ENCODE data around the gene FAM151A. TPM values are rescaled to one million over a fixed set of nuclear protein-coding genes. Genes with fewer than 3 reads are reported as not detected.
"Not testable (repeated sequence)": the region's sequence is repeated elsewhere in the genome, so short reads cannot be mapped to it uniquely, and the experiment has no call there.

The FAM151A gene
- total RNA-seq, 1 donor from 2014 or later = not detected

GRCh38 chr1:54645806-54646676 lies 22.7 kb upstream of the FAM151A start:
- Mint-ChIP-seq H3K36me3 (ENCODE audit: insufficient read depth) (peaks cover 3% of the 10 kb centered on the region), H3K4me3 (ENCODE audit: low read depth) (no peak overlapping the region), H3K9me3 (ENCODE audit: low read depth) (peaks cover 6% of the 10 kb centered on the region), H3K27me3 (no peaks in the 10 kb centered on the region), H3K27ac (no peak overlapping the region), H3K4me1 (ENCODE audit: low read depth) (peaks cover 25% of the 10 kb centered on the region)
- DNase-seq (ENCODE audit: low spot score, unreplicated experiment) = no peak
- TF ChIP-seq CTCF (IDR thresholded peaks at IDR 0.05; ENCODE audit: unreplicated experiment) = no peak

GRCh38 chr1:54643736-54644135 lies 20.4 kb upstream of the FAM151A start:
- H3K9me3 Mint-ChIP-seq (ENCODE audit: low read depth) = peaks cover 6% of the 10 kb centered on the region
- no peak overlapping the region for H3K27ac Mint-ChIP-seq
- TF ChIP-seq CTCF (IDR thresholded peaks at IDR 0.05; ENCODE audit: unreplicated experiment) = no peak
- peaks cover 3% of the 10 kb centered on the region for H3K36me3 Mint-ChIP-seq (ENCODE audit: insufficient read depth)
- no peak overlapping the region for H3K4me3 Mint-ChIP-seq (ENCODE audit: low read depth)
- DNase-seq (ENCODE audit: low spot score, unreplicated experiment) = no peak
- peaks cover 5% of the 10 kb centered on the region for H3K27me3 Mint-ChIP-seq
- peaks cover 7% of the 10 kb centered on the region for H3K4me1 Mint-ChIP-seq (ENCODE audit: low read depth)

- H3K4me1 Mint-ChIP-seq (ENCODE audit: low read depth) = peaks cover 3% of the 10 kb centered on the region
- H3K4me3 Mint-ChIP-seq (ENCODE audit: low read depth) = no peak within 1 kb of the TSS
- no peak for DNase-seq (ENCODE audit: low spot score, unreplicated experiment)
- H3K27me3 Mint-ChIP-seq = peaks cover 5% of the 10 kb centered on the region
- H3K9me3 Mint-ChIP-seq (ENCODE audit: low read depth) = peaks cover 6% of the 10 kb centered on the region
- H3K27ac Mint-ChIP-seq = no peak within 1 kb of the TSS
- peaks cover 3% of the 10 kb centered on the region for H3K36me3 Mint-ChIP-seq (ENCODE audit: insufficient read depth)
- TF ChIP-seq CTCF (IDR thresholded peaks at IDR 0.05; ENCODE audit: unreplicated experiment) = no peak
Observed at GRCh38 chr1:54640863-54641836, 17.8 kb upstream of the FAM151A start, which contains the start of gene MROH7. Gene MROH7, plus strand, starts transcription at chr1:54641786. Its CDS starts 11,141 bp downstream, at chr1:54652927.

- H3K27ac Mint-ChIP-seq = no peak overlapping the region
Observed at GRCh38 chr1:54640361-54640760, 17.0 kb upstream of the FAM151A start.

GRCh38 chr1:54636461-54637446 lies 13.4 kb upstream of the FAM151A start:
- not testable (repeated sequence) for H3K27me3 Mint-ChIP-seq

More at GRCh38 chr1:54640361-54640760, 17.0 kb upstream of the FAM151A start:
- no peak for DNase-seq (ENCODE audit: low spot score, unreplicated experiment)
- H3K9me3 Mint-ChIP-seq (ENCODE audit: low read depth) = peaks cover 6% of the 10 kb centered on the region
- H3K4me1 Mint-ChIP-seq (ENCODE audit: low read depth) = peaks cover 3% of the 10 kb centered on the region
- H3K27me3 Mint-ChIP-seq = peaks cover 5% of the 10 kb centered on the region
- peaks cover 3% of the 10 kb centered on the region for H3K36me3 Mint-ChIP-seq (ENCODE audit: insufficient read depth)
- no peak for TF ChIP-seq CTCF (IDR thresholded peaks at IDR 0.05; ENCODE audit: unreplicated experiment)
- no peak overlapping the region for H3K4me3 Mint-ChIP-seq (ENCODE audit: low read depth)

GRCh38 chr1:54635804-54636203 lies 12.5 kb upstream of the FAM151A start:
- H3K27ac Mint-ChIP-seq; H3K4me3 Mint-ChIP-seq (ENCODE audit: low read depth); H3K36me3 Mint-ChIP-seq (ENCODE audit: insufficient read depth); DNase-seq (ENCODE audit: low spot score, unreplicated experiment); H3K27me3 Mint-ChIP-seq; H3K4me1 Mint-ChIP-seq (ENCODE audit: low read depth); H3K9me3 Mint-ChIP-seq (ENCODE audit: low read depth): not testable (repeated sequence)

More at GRCh38 chr1:54636461-54637446, 13.4 kb upstream of the FAM151A start:
- not testable (repeated sequence) for DNase-seq (ENCODE audit: low spot score, unreplicated experiment); H3K4me3 Mint-ChIP-seq (ENCODE audit: low read depth); H3K36me3 Mint-ChIP-seq (ENCODE audit: insufficient read depth); H3K27ac Mint-ChIP-seq; H3K9me3 Mint-ChIP-seq (ENCODE audit: low read depth); H3K4me1 Mint-ChIP-seq (ENCODE audit: low read depth)

All from progenitor cell of endocrine pancreas (in vitro differentiated cells).